RWPE1 (cell line): ENCODE results near the gene WFIKKN2.
"Not testable (repeated sequence)": the region's sequence is repeated elsewhere in the genome, so short reads cannot be mapped to it uniquely, and the experiment has no call there.

Source experiments
- CTCF ChIA-PET: fragments of 350-600 bp; sonication (Branson Sonifier 250); formaldehyde crosslinking; extraction: SDS; loops from one replicate; lab custom pipeline; 2021; lab: Yijun Ruan, JAX
- POLR2A ChIA-PET: fragments of 400-600 bp; formaldehyde crosslinking; extraction: SDS; loops from one replicate; lab custom pipeline; 2020; ENCODE audit warnings: antibody characterized with exemption; ENCODE audit not compliant: low non-redundant PET; lab: Yijun Ruan, JAX
- DNase-seq: peaks from one replicate; pipeline ENCODE4 v3.0.0; 2012; ENCODE audit warnings: low spot score
- H3K27ac ChIP-seq: fragments of 450-650 bp; 2 replicates; pipeline ENCODE4 v1.5.1; 2017
- TF ChIP-seq, protein P1 (sequence below): fragments of 450-650 bp; conservative IDR thresholded peaks from 2 replicates; pipeline ENCODE4 v1.5.1; 2017; ENCODE audit warnings: low read depth, mild to moderate bottlenecking

WFIKKN2 gene

DNA sequence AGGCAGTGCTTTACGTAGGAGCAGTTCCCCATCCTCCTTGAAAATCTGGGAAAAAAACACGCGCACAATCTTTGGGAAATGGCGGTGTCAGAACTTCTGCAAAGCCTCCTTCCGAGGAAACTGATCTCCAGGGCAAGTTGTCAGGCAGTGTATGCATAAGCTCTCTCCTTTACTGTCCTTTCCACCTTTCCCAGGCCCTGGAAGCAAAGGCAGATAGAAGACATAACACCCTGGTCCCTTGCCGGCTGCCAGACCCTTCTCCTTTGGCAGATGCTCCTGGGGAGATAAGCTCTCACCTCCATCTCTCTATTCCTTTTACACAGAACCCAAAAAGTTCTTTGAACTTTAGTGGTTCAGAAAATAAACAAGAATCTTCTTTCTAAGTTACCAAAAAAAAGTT is 18.4 kb downstream of the WFIKKN2 start:
- CTCF ChIA-PET = interaction anchor here (2.7 to 3.3 kb wide), 3 partner anchors 11 to 99 kb away, joined by 16 to 54 read pairs (median 26); no protein-coding TSS in a partner anchor

GRCh38 chr17:50855708-50856330 is 20.4 kb downstream of the WFIKKN2 start:
- ChIA-PET CTCF (interaction anchor here (0.6 to 0.7 kb wide), 2 partner anchors 18 to 201 kb away, joined by 3 to 5 read pairs; no protein-coding TSS in a partner anchor), POLR2A (no interaction called here)
- TF ChIP-seq, protein P1, sequence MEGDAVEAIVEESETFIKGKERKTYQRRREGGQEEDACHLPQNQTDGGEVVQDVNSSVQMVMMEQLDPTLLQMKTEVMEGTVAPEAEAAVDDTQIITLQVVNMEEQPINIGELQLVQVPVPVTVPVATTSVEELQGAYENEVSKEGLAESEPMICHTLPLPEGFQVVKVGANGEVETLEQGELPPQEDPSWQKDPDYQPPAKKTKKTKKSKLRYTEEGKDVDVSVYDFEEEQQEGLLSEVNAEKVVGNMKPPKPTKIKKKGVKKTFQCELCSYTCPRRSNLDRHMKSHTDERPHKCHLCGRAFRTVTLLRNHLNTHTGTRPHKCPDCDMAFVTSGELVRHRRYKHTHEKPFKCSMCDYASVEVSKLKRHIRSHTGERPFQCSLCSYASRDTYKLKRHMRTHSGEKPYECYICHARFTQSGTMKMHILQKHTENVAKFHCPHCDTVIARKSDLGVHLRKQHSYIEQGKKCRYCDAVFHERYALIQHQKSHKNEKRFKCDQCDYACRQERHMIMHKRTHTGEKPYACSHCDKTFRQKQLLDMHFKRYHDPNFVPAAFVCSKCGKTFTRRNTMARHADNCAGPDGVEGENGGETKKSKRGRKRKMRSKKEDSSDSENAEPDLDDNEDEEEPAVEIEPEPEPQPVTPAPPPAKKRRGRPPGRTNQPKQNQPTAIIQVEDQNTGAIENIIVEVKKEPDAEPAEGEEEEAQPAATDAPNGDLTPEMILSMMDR = no peak
- no peak overlapping the region for H3K27ac ChIP-seq
- no peak for DNase-seq

More for the DNA sequence above, 18.4 kb downstream of the WFIKKN2 start:
- no peak for DNase-seq
- no peak overlapping the region for H3K27ac ChIP-seq
- POLR2A ChIA-PET = no interaction called here
- TF ChIP-seq, protein P1 = no peak

GRCh38 chr17:50856431-50856830 is 21.0 kb downstream of the WFIKKN2 start:
- TF ChIP-seq, protein P1 = no peak
- ChIA-PET CTCF (interaction anchor here (0.6 kb wide), 1 partner anchor 200 kb away, joined by 5 read pairs; no protein-coding TSS in a partner anchor), POLR2A (no interaction called here)

DNA sequence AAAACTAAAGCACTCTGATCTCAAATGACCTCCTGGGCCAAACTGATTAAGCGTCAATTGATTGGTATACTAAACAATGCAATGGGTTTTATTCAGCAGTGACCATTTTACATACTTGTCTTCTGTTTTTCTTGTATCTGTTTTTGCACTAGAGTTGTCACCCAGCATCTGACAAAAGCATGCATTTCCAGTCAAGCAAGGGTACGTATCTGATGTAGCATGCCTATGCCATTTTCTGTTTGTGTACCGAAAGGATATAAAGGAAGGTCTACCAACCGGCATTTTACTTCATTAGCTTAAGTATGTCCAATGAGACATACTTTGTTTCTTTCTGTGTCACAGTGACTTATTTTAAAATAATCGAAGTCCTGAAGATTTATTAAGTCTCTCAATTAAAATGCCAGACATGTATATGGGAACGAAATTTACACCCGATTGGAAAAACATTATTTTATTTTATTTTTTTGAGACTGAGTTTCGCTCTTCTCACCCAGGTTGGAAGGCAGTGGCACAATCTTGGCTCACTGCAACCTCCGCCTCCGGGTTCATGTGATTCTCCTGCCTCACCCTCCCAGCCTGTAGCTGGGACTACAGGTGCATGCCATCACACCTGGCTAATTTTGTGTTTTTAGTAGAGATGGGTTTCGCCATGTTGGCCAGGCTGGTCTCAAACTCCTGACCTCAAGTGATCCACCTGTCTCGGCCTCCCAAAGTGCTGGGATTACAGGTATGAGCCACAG is 23.3 kb downstream of the WFIKKN2 start:
- no peak overlapping the region for H3K27ac ChIP-seq
- CTCF ChIA-PET = interaction anchor here (0.7 to 0.8 kb wide), 2 partner anchors 42 to 303 kb away, joined by 3 to 4 read pairs; no protein-coding TSS in a partner anchor
- POLR2A ChIA-PET = no interaction called here
- TF ChIP-seq, protein P1 = no peak
- DNase-seq = no peak

More at GRCh38 chr17:50856431-50856830, 21.0 kb downstream of the WFIKKN2 start:
- no peak overlapping the region for H3K27ac ChIP-seq
- no peak for DNase-seq

- H3K27ac ChIP-seq, POLR2A ChIA-PET, DNase-seq: not testable (repeated sequence)
- CTCF ChIA-PET = interaction anchor here (0.8 to 2.3 kb wide), 2 partner anchors 7 to 43 kb away, joined by 4 to 9 read pairs; no protein-coding TSS in a partner anchor
These were observed 24.3 kb downstream of the WFIKKN2 start for GRCh38 chr17:50859727-50860126.

- no peak for DNase-seq
- ChIA-PET CTCF (interaction anchor here (0.9 to 2.3 kb wide), 2 partner anchors 9 to 96 kb away, joined by 3 to 9 read pairs; no protein-coding TSS in a partner anchor), POLR2A (interaction anchor here (1.0 kb wide), 1 partner anchor 9 kb away, joined by 3 read pairs; no protein-coding TSS in a partner anchor)
- H3K27ac ChIP-seq = no peak overlapping the region
- TF ChIP-seq, protein P1 = no peak
These were observed 25.9 kb downstream of the WFIKKN2 start for GRCh38 chr17:50861334-50861676.
